SK-N-SH (cell line): ENCODE measurements around the gene SLC31A1.

Experiments
- CTCF ChIP-seq: fragments of 200-600 bp; sonication (generic); IDR thresholded peaks from 2 replicates; pipeline ENCODE4 v1.6.1; 2017; ENCODE audit warnings: antibody characterized with exemption, mild to moderate bottlenecking, moderate library complexity
- RAD21 ChIP-seq: IDR thresholded peaks from 2 replicates; pipeline ENCODE4 v1.6.1; 2012; ENCODE audit warnings: mild to moderate bottlenecking, low read length
- SMC3 ChIP-seq: IDR thresholded peaks from 2 replicates; pipeline ENCODE4 v1.6.1; 2012; ENCODE audit warnings: low read depth, low read length, improper control_type of control experiment
- ZBTB33 ChIP-seq: IDR thresholded peaks from 2 replicates; pipeline ENCODE4 v1.4.0; 2012; ENCODE audit warnings: low read depth, borderline replicate concordance

GRCh38 chr9:113241161-113241560 is 19.8 kb downstream of the SLC31A1 start:
- TF ChIP-seq CTCF, result no peak
- TF ChIP-seq ZBTB33, result no peak
- TF ChIP-seq SMC3, result no peak
- TF ChIP-seq RAD21, result no peak
